ENCODE data around the gene SPTLC2.

The SPTLC2 gene

GRCh38 chr14:77523109-77523508 is 93.3 kb downstream of the SPTLC2 start:
- Histone ChIP-seq H3K27me3 (ENCODE audit: insufficient read depth, poor library complexity, severe bottlenecking) (no peaks in the 10 kb centered on the region), H3K27ac (replicated peaks) (no peak overlapping the region), H3K4me3 (replicated peaks; ENCODE audit: insufficient read depth, low read length) (no peak overlapping the region)
- TF ChIP-seq, protein P1, sequence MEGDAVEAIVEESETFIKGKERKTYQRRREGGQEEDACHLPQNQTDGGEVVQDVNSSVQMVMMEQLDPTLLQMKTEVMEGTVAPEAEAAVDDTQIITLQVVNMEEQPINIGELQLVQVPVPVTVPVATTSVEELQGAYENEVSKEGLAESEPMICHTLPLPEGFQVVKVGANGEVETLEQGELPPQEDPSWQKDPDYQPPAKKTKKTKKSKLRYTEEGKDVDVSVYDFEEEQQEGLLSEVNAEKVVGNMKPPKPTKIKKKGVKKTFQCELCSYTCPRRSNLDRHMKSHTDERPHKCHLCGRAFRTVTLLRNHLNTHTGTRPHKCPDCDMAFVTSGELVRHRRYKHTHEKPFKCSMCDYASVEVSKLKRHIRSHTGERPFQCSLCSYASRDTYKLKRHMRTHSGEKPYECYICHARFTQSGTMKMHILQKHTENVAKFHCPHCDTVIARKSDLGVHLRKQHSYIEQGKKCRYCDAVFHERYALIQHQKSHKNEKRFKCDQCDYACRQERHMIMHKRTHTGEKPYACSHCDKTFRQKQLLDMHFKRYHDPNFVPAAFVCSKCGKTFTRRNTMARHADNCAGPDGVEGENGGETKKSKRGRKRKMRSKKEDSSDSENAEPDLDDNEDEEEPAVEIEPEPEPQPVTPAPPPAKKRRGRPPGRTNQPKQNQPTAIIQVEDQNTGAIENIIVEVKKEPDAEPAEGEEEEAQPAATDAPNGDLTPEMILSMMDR (IDR thresholded peaks at IDR 0.05; ENCODE audit: insufficient read depth, low read length) = no peak
- TF ChIP-seq GABPA (IDR thresholded peaks at IDR 0.05; ENCODE audit: low read depth) = no peak
- no peak for TF ChIP-seq SPI1 (IDR thresholded peaks at IDR 0.05; ENCODE audit: borderline replicate concordance, low read depth)
- no peak for TF ChIP-seq POLR2AphosphoS5 (IDR thresholded peaks at IDR 0.05; ENCODE audit: low read depth)
- TF ChIP-seq, protein P2, sequence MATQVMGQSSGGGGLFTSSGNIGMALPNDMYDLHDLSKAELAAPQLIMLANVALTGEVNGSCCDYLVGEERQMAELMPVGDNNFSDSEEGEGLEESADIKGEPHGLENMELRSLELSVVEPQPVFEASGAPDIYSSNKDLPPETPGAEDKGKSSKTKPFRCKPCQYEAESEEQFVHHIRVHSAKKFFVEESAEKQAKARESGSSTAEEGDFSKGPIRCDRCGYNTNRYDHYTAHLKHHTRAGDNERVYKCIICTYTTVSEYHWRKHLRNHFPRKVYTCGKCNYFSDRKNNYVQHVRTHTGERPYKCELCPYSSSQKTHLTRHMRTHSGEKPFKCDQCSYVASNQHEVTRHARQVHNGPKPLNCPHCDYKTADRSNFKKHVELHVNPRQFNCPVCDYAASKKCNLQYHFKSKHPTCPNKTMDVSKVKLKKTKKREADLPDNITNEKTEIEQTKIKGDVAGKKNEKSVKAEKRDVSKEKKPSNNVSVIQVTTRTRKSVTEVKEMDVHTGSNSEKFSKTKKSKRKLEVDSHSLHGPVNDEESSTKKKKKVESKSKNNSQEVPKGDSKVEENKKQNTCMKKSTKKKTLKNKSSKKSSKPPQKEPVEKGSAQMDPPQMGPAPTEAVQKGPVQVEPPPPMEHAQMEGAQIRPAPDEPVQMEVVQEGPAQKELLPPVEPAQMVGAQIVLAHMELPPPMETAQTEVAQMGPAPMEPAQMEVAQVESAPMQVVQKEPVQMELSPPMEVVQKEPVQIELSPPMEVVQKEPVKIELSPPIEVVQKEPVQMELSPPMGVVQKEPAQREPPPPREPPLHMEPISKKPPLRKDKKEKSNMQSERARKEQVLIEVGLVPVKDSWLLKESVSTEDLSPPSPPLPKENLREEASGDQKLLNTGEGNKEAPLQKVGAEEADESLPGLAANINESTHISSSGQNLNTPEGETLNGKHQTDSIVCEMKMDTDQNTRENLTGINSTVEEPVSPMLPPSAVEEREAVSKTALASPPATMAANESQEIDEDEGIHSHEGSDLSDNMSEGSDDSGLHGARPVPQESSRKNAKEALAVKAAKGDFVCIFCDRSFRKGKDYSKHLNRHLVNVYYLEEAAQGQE (IDR thresholded peaks at IDR 0.05; ENCODE audit: insufficient replicate concordance, low read depth) = no peak
- DNase-seq (ENCODE audit: low read depth in 1 of 2, low spot score in 1 of 2) = no peak

DNA sequence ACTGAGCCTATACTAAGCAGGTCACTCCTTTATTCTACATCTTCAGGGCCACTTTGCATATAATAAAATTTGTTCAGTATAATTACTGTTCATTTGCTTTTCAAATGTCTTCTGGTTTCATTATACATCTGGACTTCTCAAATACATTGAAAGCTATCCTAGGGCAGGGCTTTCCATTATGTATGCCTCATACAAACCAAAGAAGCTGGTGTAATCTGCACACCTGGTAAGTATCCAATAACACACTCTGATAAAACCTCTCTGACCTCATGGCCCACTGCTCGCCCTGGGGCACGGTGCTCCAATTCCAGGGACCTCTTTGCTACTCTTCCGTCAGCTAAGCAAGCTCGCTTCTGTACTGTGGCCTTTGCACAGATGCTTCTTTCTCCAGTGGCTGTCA is 95.9 kb downstream of the SPTLC2 start:
- H3K27me3 ChIP-seq (ENCODE audit: insufficient read depth, poor library complexity, severe bottlenecking) = no peaks in the 10 kb centered on the region
- DNase-seq (ENCODE audit: low read depth in 1 of 2, low spot score in 1 of 2) = no peak
- TF ChIP-seq, protein P2 (IDR thresholded peaks at IDR 0.05; ENCODE audit: insufficient replicate concordance, low read depth) = no peak
- TF ChIP-seq POLR2AphosphoS5 (IDR thresholded peaks at IDR 0.05; ENCODE audit: low read depth) = no peak
- TF ChIP-seq SPI1 (IDR thresholded peaks at IDR 0.05; ENCODE audit: borderline replicate concordance, low read depth) = no peak
- TF ChIP-seq GABPA (IDR thresholded peaks at IDR 0.05; ENCODE audit: low read depth) = no peak
- TF ChIP-seq, protein P1 (IDR thresholded peaks at IDR 0.05; ENCODE audit: insufficient read depth, low read length) = no peak
- H3K27ac ChIP-seq (replicated peaks) = no peak overlapping the region
- no peak overlapping the region for H3K4me3 ChIP-seq (replicated peaks; ENCODE audit: insufficient read depth, low read length)

- H3K4me3 ChIP-seq (replicated peaks; ENCODE audit: insufficient read depth, low read length) = no peak overlapping the region
- H3K27ac ChIP-seq (replicated peaks) = no peak overlapping the region
- DNase-seq (ENCODE audit: low read depth in 1 of 2, low spot score in 1 of 2) = no peak
- TF ChIP-seq POLR2AphosphoS5 (IDR thresholded peaks at IDR 0.05; ENCODE audit: low read depth) = no peak
- TF ChIP-seq, protein P1 (IDR thresholded peaks at IDR 0.05; ENCODE audit: insufficient read depth, low read length) = no peak
- no peak for TF ChIP-seq GABPA (IDR thresholded peaks at IDR 0.05; ENCODE audit: low read depth)
- no peak for TF ChIP-seq SPI1 (IDR thresholded peaks at IDR 0.05; ENCODE audit: borderline replicate concordance, low read depth)
- TF ChIP-seq, protein P2 (IDR thresholded peaks at IDR 0.05; ENCODE audit: insufficient replicate concordance, low read depth) = no peak
- H3K27me3 ChIP-seq (ENCODE audit: insufficient read depth, poor library complexity, severe bottlenecking) = no peaks in the 10 kb centered on the region
These were observed 100.3 kb downstream of the SPTLC2 start for GRCh38 chr14:77516126-77516525.

Measured in HL-60 (cell line).